H1 (cell line): ENCODE results near the gene P3H2. TPM values are rescaled to one million over a fixed set of nuclear protein-coding genes. Genes with fewer than 3 reads are reported as not detected.

Experiments
- CTCF ChIA-PET: fragments of 300-600 bp; sonication (Branson Sonifier 250); formaldehyde crosslinking; loops from one replicate; lab custom pipeline; 2021; ENCODE audit not compliant: partially characterized antibody; lab: Charles Lee
- POLR2A ChIA-PET: fragments of 300-600 bp; sonication (Branson Sonifier 250); formaldehyde crosslinking; loops from one replicate; lab custom pipeline; 2021; ENCODE audit warnings: inconsistent platforms; ENCODE audit not compliant: partially characterized antibody; lab: Charles Lee
- DNase-seq, 2 experiments: peaks; one replicate each; pipeline versions ENCODE4 v3.0.0 to v3.0.0-alpha.2; 2010 to 2022; ENCODE audit warnings: low spot score in 2 of 2, low read depth in 1 of 2, mixed read lengths in 1 of 2
- FAIRE-seq: peaks from 2 replicates; lab custom pipeline; 2011; peaks lifted over from hg19 to GRCh38; lab: Jason Lieb, UNC
- H2AFZ ChIP-seq: 2 replicates; pipeline ENCODE4 v1.8.1; 2012; ENCODE audit warnings: low read length, inconsistent platforms
- H2AK5ac ChIP-seq: 2 replicates; pipeline ENCODE4 v1.6.1; 2013; ENCODE audit warnings: low read depth, low read length
- H2BK120ac ChIP-seq: replicated peaks from 2 replicates; pipeline ENCODE3; 2013; ENCODE audit warnings: low read depth, low read length, inconsistent platforms
- H2BK12ac ChIP-seq: 2 replicates; pipeline ENCODE4 v1.6.1; 2013; ENCODE audit warnings: low read depth, low read length
- H2BK15ac ChIP-seq: 2 replicates; pipeline ENCODE4 v1.6.1; 2013; ENCODE audit warnings: low read length
- H2BK20ac ChIP-seq: 2 replicates; pipeline ENCODE4 v1.6.1; 2013; ENCODE audit warnings: low read length
- H2BK5ac ChIP-seq: 2 replicates; pipeline ENCODE4 v1.6.1; 2013; ENCODE audit warnings: low read depth, low read length
- H3K14ac ChIP-seq: 2 replicates; pipeline ENCODE4 v1.6.1; 2013; ENCODE audit warnings: inconsistent platforms; ENCODE audit not compliant: insufficient read length
- H3K18ac ChIP-seq: 2 replicates; pipeline ENCODE4 v1.6.1; 2013; ENCODE audit warnings: low read length; ENCODE audit errors: extremely low read depth
- H3K23ac ChIP-seq: 2 replicates; pipeline ENCODE4 v1.6.1; 2013; ENCODE audit warnings: inconsistent platforms; ENCODE audit not compliant: insufficient read length
- H3K23me2 ChIP-seq: 2 replicates; pipeline ENCODE4 v1.6.1; 2013; ENCODE audit warnings: low read depth, low read length
- H3K27ac ChIP-seq: 2 replicates; pipeline ENCODE4 v1.6.1; 2011; ENCODE audit warnings: low read depth, low read length, inconsistent platforms
- H3K27me3 ChIP-seq, 4 experiments: replicated peaks in 1 of 4; 1 replicate in 1 of 4; 2 replicates in 3 of 4; pipeline versions ENCODE4 v1.6.1 to v1.8.1; 2011 to 2013; ENCODE audit warnings: low read length in 3 of 4, mild to moderate bottlenecking in 3 of 4, inconsistent platforms in 2 of 4, mixed read lengths in 2 of 4, moderate library complexity in 1 of 4; ENCODE audit not compliant: control insufficient read depth in 3 of 4, insufficient read depth in 3 of 4; ENCODE audit errors: extremely low read depth in 1 of 4
- H3K36me3 ChIP-seq, 4 experiments: 2 replicates each; pipeline versions ENCODE4 v1.6.1 to v1.8.1; 2011 to 2013; ENCODE audit warnings: mild to moderate bottlenecking in 4 of 4, low read length in 3 of 4, moderate library complexity in 2 of 4, control low read depth in 1 of 4, inconsistent platforms in 1 of 4; ENCODE audit not compliant: insufficient read depth in 4 of 4, control insufficient read depth in 2 of 4
- H3K4ac ChIP-seq: replicated peaks from 2 replicates; pipeline ENCODE3; 2013; ENCODE audit warnings: low read length, low read depth, mixed read lengths, inconsistent platforms; ENCODE audit not compliant: insufficient read length
- H3K4me1 ChIP-seq, 4 experiments: replicated peaks in 1 of 4; 1 replicate in 1 of 4; 2 replicates in 3 of 4; pipeline versions ENCODE4 v1.6.1 to v1.8.1; 2011 to 2013; ENCODE audit warnings: low read length in 3 of 4, inconsistent platforms in 2 of 4, mixed read lengths in 1 of 4; ENCODE audit not compliant: insufficient read depth in 4 of 4, control insufficient read depth in 3 of 4
- H3K4me2 ChIP-seq, 2 experiments: 2 replicates each; pipeline versions ENCODE4 v1.6.1 to v1.8.1; 2011 to 2013; ENCODE audit warnings: low read depth in 2 of 2, low read length in 2 of 2, control low read depth in 1 of 2, inconsistent platforms in 1 of 2, mild to moderate bottlenecking in 1 of 2; ENCODE audit not compliant: insufficient read depth in 1 of 2
- H3K4me3 ChIP-seq, 4 experiments: fragments of 200-600, 300-600 bp in 1 of 4; sonication (generic), shearing (Covaris generic), sonication (Bioruptor Twin) in 1 of 4; 2 replicates each; pipeline versions ENCODE4 v1.5.1 to v1.8.1; 2011 to 2016; ENCODE audit warnings: low read length in 4 of 4, low read depth in 3 of 4, control low read depth in 2 of 4, inconsistent platforms in 2 of 4, mild to moderate bottlenecking in 2 of 4, mixed read lengths in 1 of 4, moderate library complexity in 1 of 4; ENCODE audit not compliant: insufficient read depth in 2 of 4; ENCODE audit errors: extremely low read depth in 1 of 4
- H3K56ac ChIP-seq: replicated peaks from 2 replicates; pipeline ENCODE3; 2013; ENCODE audit warnings: low read depth, mild to moderate bottlenecking, mixed read lengths, low read length, inconsistent platforms; ENCODE audit not compliant: insufficient read length
- H3K79me1 ChIP-seq: 2 replicates; pipeline ENCODE4 v1.6.1; 2013; ENCODE audit warnings: low read depth, low read length, control low read depth
- H3K79me2 ChIP-seq, 2 experiments: 2 replicates each; pipeline versions ENCODE4 v1.6.1 to v1.8.1; 2012 to 2013; ENCODE audit warnings: low read length in 2 of 2, mild to moderate bottlenecking in 2 of 2, inconsistent platforms in 1 of 2; ENCODE audit not compliant: insufficient read depth in 2 of 2, control insufficient read depth in 1 of 2
- H3K9ac ChIP-seq, 4 experiments: replicated peaks in 1 of 4; 1 replicate in 1 of 4; 2 replicates in 3 of 4; pipeline versions ENCODE4 v1.6.1 to v1.8.1; 2011 to 2013; ENCODE audit warnings: low read depth in 3 of 4, low read length in 3 of 4, control low read depth in 2 of 4, mild to moderate bottlenecking in 2 of 4, moderate library complexity in 2 of 4, inconsistent platforms in 1 of 4; ENCODE audit errors: extremely low read depth in 1 of 4
- H3K9me3 ChIP-seq, 2 experiments: 2 replicates each; pipeline versions ENCODE4 v1.6.1 to v1.8.1; 2012 to 2013; ENCODE audit warnings: mild to moderate bottlenecking in 2 of 2, moderate library complexity in 2 of 2, control low read depth in 1 of 2, inconsistent platforms in 1 of 2, low read depth in 1 of 2, low read length in 1 of 2, mixed read lengths in 1 of 2; ENCODE audit not compliant: insufficient read depth in 2 of 2
- H4K20me1 ChIP-seq, 2 experiments: replicated peaks in 1 of 2; 2 replicates each; pipeline versions ENCODE3 to v1.8.1; 2011 to 2013; ENCODE audit warnings: inconsistent platforms in 2 of 2, low read length in 2 of 2, mild to moderate bottlenecking in 1 of 2; ENCODE audit not compliant: insufficient read depth in 2 of 2, control insufficient read depth in 1 of 2
- H4K5ac ChIP-seq: 2 replicates; pipeline ENCODE4 v1.6.1; 2013; ENCODE audit warnings: low read length, low read depth, mixed read lengths, inconsistent platforms; ENCODE audit not compliant: insufficient read length
- H4K8ac ChIP-seq: 2 replicates; pipeline ENCODE4 v1.8.0; 2013; ENCODE audit warnings: mild to moderate bottlenecking, moderate library complexity, low read length, inconsistent platforms; ENCODE audit not compliant: insufficient read depth; ENCODE audit errors: extremely low read depth
- H4K91ac ChIP-seq: replicated peaks from 2 replicates; pipeline ENCODE3; 2013; ENCODE audit warnings: low read length, mixed read lengths, inconsistent platforms; ENCODE audit not compliant: insufficient read length
- CREB1 ChIP-seq: IDR thresholded peaks from 2 replicates; pipeline ENCODE4 v1.6.1; 2012; ENCODE audit warnings: inconsistent platforms
- EP300 ChIP-seq, 2 experiments: IDR thresholded peaks; 1 replicate in 1 of 2; 2 replicates in 1 of 2; pipeline ENCODE4 v1.6.1; 2011 to 2012; ENCODE audit warnings: low read depth in 2 of 2, low read length in 2 of 2, mild to moderate bottlenecking in 2 of 2, borderline replicate concordance in 1 of 2, inconsistent platforms in 1 of 2, moderate library complexity in 1 of 2
- EZH2 ChIP-seq: fragments of 200-600 bp; sonication (generic); IDR thresholded peaks from 2 replicates; pipeline ENCODE4 v1.7.1; 2012; ENCODE audit warnings: low read depth, mild to moderate bottlenecking, moderate library complexity, low read length, inconsistent platforms; ENCODE audit not compliant: severe bottlenecking
- GABPA ChIP-seq: IDR thresholded peaks from 2 replicates; pipeline ENCODE4 v1.6.1; 2011; ENCODE audit warnings: mild to moderate bottlenecking, low read length, moderate library complexity, borderline replicate concordance; ENCODE audit not compliant: insufficient read depth
- GTF2F1 ChIP-seq: IDR thresholded peaks from 2 replicates; pipeline ENCODE4 v1.6.1; 2012; ENCODE audit warnings: low read depth, low read length, improper control_type of control experiment, borderline replicate concordance
- KDM1A ChIP-seq: fragments of 200-600, 300-600 bp; sonication (generic); IDR thresholded peaks from 2 replicates; pipeline ENCODE4 v1.7.1; 2016; ENCODE audit warnings: mild to moderate bottlenecking, low read length, borderline replicate concordance
- KDM5A ChIP-seq: fragments of 200-600 bp; IDR thresholded peaks from 2 replicates; pipeline ENCODE4 v1.7.1; 2012; ENCODE audit warnings: mild to moderate bottlenecking, low read length, inconsistent platforms, mixed read lengths
- POLR2A ChIP-seq, 2 experiments: IDR thresholded peaks; 1 replicate in 1 of 2; 2 replicates in 1 of 2; pipeline ENCODE4 v1.6.1; 2011; ENCODE audit warnings: low read depth in 2 of 2, low read length in 2 of 2, mild to moderate bottlenecking in 2 of 2; ENCODE audit errors: control extremely low read depth in 1 of 2
- SIN3A ChIP-seq, 2 experiments: IDR thresholded peaks in 1 of 2; conservative IDR thresholded peaks in 1 of 2; 2 replicates each; pipeline ENCODE4 v1.6.1; 2011 to 2012; ENCODE audit warnings: low read length in 2 of 2, improper control_type of control experiment in 1 of 2, low read depth in 1 of 2, mild to moderate bottlenecking in 1 of 2
- SRF ChIP-seq: IDR thresholded peaks from 2 replicates; pipeline ENCODE4 v1.6.1; 2011; ENCODE audit warnings: mild to moderate bottlenecking, low read depth, low read length, moderate library complexity
- TAF1 ChIP-seq: IDR thresholded peaks from 2 replicates; pipeline ENCODE4 v1.6.1; 2011; ENCODE audit warnings: mild to moderate bottlenecking, low read depth, low read length
- YY1 ChIP-seq: IDR thresholded peaks from 2 replicates; pipeline ENCODE4 v1.6.1; 2011; ENCODE audit warnings: low read depth, mild to moderate bottlenecking, low read length
- WGBS, 2 experiments: shearing (Covaris generic) in 1 of 2; methylation state at CpG; one replicate each; pipeline versions ENCODE4 v1.1.6 to v1.1.7; 2013 to 2015; ENCODE audit warnings: low lambda C conversion rate in 2 of 2, mixed read lengths in 2 of 2, inconsistent platforms in 1 of 2, low coverage in 1 of 2, missing lambda C conversion rate in 1 of 2; ENCODE audit not compliant: insufficient replicate concordance in 2 of 2, insufficient coverage in 1 of 2, insufficient read length in 1 of 2; ENCODE audit errors: extremely low coverage in 1 of 2, missing lambda C conversion rate in 1 of 2; 5-methylcytosine and 5-hydroxymethylcytosine counted together
- polyA plus RNA-seq, 7 experiments: library from polyadenylated mRNA; depleted of rRNA in 3 of 7; stranded (reverse) in 5 of 7; unstranded in 2 of 7; fragments of >200 nt in 5 of 7; fragments of 200-250 nt in 2 of 7; gene quantifications; 1 replicate in 5 of 7; 2 replicates in 1 of 7; 4 replicates in 1 of 7; pipeline versions ENCODE4 v1.2.1 to v1.2.3, GENCODE V29; 2011 to 2013; ENCODE audit warnings: missing spikeins in 2 of 7, mixed read lengths in 2 of 7
- total RNA-seq: library from RNA; stranded (reverse); fragmentation: NEBNext Ultra II Directional; extraction: Animal tissue kit (Norgen Biotek cat#: 25700); gene quantifications from 2 replicates; pipeline ENCODE4 v1.2.1, GENCODE V29; 2021

The P3H2 gene
- total and polyA plus RNA-seq, 2 of the 8 experiments (the other 6 are each of a cell fraction or from before 2014, with no cell fraction given), result 40.5 to 60.4 TPM

DNA sequence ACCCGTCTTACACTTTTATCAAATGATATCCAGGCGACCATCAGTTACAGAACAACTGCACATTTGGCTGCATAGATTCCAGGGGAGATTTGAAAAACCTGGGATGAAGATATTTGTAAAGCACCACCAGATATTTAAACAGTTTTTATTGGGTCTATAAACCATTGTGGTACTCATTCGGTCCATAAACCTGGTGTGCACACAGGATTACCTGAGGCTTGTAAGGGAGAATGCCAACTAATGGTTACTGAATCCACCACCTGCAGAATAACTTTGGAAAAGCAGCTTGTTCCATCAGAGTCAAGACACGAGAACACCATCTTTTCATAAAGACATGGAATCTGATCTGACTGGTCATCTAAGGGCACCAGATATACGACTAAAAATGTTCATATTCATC, 80.6 kb downstream of the P3H2 start:
- H3K79me2 ChIP-seq, result peaks cover 0 to 63% of the 10 kb centered on the region in 2 experiments; a peak in 2 of 4 replicates
- H4K20me1 ChIP-seq, result no peaks in the 10 kb centered on the region
- H2BK15ac ChIP-seq, result no peak overlapping the region
- TF ChIP-seq SRF (no peak), KDM5A (no peak), EZH2 (no peak), CREB1 (no peak), KDM1A (no peak), EP300 (IDR thresholded peaks at IDR 0.05; ENCODE audit: borderline replicate concordance in 1 of 2, low read depth in 2 of 2, low read length in 2 of 2) (no peak), POLR2A (IDR thresholded peaks at IDR 0.05; ENCODE audit: control extremely low read depth in 1 of 2, low read depth in 2 of 2, low read length in 2 of 2) (no peak), YY1 (no peak), GTF2F1 (no peak), TAF1 (no peak), GABPA (no peak), SIN3A (conservative IDR thresholded peaks at IDR 0.05 in 1 of 2, IDR thresholded peaks at IDR 0.05 in 1 of 2; ENCODE audit: low read depth in 1 of 2, low read length in 2 of 2) (no peak)
- H3K79me1 ChIP-seq, result no peaks in the 10 kb centered on the region
- DNase-seq (no peak), FAIRE-seq (no peak)
- no peak overlapping the region for H3K4me3 ChIP-seq
- peaks cover 0 to 46% (median 22%) of the 10 kb centered on the region in 4 experiments for H3K4me1 ChIP-seq
- WGBS, 2 experiments, result 62% methylated on average over 5 of the region's 5 CpGs; no CpG with 5 or more reads in 1 of the 2 experiments
- no peak overlapping the region for H2AFZ ChIP-seq
- no peaks in the 10 kb centered on the region for H3K9me3 ChIP-seq
- H3K23ac ChIP-seq, result no peak overlapping the region
- peak overlapping the region; percentile 80 for H4K91ac ChIP-seq
- ChIA-PET POLR2A (interaction anchor here (1.5 kb wide), 1 partner anchor 10 kb away, joined by 3 read pairs; no protein-coding TSS in a partner anchor), CTCF (interaction anchor here (1.3 to 2.6 kb wide), 6 partner anchors 11 to 157 kb away, joined by 3 to 7 read pairs (median 5); partner anchors contain the start of gene P3H2)
- peak overlapping the region; percentile 79; the same call in 1 of the 2 replicates for H3K27ac ChIP-seq
- H3K23me2 ChIP-seq, result no peaks in the 10 kb centered on the region
- H2BK12ac ChIP-seq, result no peak overlapping the region
- no peak overlapping the region for H3K56ac ChIP-seq
- H3K14ac ChIP-seq, result peak overlapping the region; percentile 72
- H2BK20ac ChIP-seq, result no peak overlapping the region
- H3K18ac ChIP-seq, result no peak overlapping the region; the same call in none of the 2 replicates
- H3K4ac ChIP-seq, result peak overlapping the region; percentile 48
- H3K27me3 ChIP-seq, result no peaks in the 10 kb centered on the region
- H4K8ac ChIP-seq, result no peak overlapping the region
- no peak overlapping the region for H3K9ac ChIP-seq
- peak overlapping the region; percentile 88 for H2BK120ac ChIP-seq
- peak overlapping the region; percentile 100 for H4K5ac ChIP-seq
- H2BK5ac ChIP-seq, result no peak overlapping the region
- no peaks in the 10 kb centered on the region for H3K36me3 ChIP-seq
- H3K4me2 ChIP-seq, result no peak overlapping the region
- H2AK5ac ChIP-seq, result no peak overlapping the region
